Umbilical cord (tissue), 2 donors: Measurements from ENCODE around the gene RAI1. TPM values are rescaled to one million over a fixed set of nuclear protein-coding genes. Genes with fewer than 3 reads are reported as not detected.
A peak's percentile ranks its signal among the peaks of the same experiment; 100 is the strongest.
"Not testable (repeated sequence)": the region's sequence is repeated elsewhere in the genome, so short reads cannot be mapped to it uniquely, and the experiment has no call there.

Source experiments
- DNase-seq: peaks from one replicate; pipeline ENCODE4 v3.0.0-alpha.2; 2015; ENCODE audit warnings: low spot score
- total RNA-seq: library from RNA; depleted of rRNA; stranded (reverse); fragments of >200 nt; gene quantifications from one replicate; pipeline ENCODE4 v1.2.3, GENCODE V29; 2014; ENCODE audit warnings: low replicate concordance; ENCODE audit not compliant: insufficient read depth

Gene RAI1
- 6.3 TPM for total RNA-seq

DNA sequence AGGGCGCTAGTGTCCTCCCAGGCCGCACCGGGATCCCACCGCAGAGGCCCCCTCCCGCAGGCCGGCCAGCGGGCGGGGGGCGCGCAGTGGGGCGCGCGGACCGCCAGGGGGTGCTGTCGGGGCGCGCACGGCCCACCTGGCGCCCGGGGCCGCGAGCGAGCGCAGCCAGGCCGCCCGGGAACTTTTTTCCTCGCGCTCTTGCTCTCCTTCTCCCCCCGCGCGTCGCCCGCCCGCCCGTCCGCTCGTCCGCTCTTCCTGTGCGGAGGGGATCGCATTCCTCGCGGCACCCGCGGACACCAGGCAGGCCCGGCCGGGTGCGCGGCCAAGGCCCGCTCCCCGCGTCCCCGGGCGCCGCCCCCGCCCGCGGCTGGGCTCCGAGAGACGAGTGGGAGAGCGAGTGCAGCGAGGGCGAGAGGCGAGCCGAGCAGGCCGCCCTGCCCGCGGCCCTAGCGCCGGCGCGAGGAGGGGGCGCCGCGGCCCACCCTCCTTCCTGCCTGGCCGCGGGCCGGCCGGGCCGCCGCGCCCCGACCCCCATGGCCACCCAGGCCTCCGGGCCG, at the start of gene RAI1:
Gene RAI1 (plus strand): TSS at position 272 of the 557 bp plus-strand sequence. CDS start 111,491 bp downstream, outside the sequence.
- peak; percentile 90 for DNase-seq

- not testable (repeated sequence) for DNase-seq
Measured at GRCh38 chr17:17632690-17633089, 48.6 kb upstream of the RAI1 start.

- DNase-seq: no peak
Measured at GRCh38 chr17:17633310-17633709, 47.9 kb upstream of the RAI1 start.

DNA sequence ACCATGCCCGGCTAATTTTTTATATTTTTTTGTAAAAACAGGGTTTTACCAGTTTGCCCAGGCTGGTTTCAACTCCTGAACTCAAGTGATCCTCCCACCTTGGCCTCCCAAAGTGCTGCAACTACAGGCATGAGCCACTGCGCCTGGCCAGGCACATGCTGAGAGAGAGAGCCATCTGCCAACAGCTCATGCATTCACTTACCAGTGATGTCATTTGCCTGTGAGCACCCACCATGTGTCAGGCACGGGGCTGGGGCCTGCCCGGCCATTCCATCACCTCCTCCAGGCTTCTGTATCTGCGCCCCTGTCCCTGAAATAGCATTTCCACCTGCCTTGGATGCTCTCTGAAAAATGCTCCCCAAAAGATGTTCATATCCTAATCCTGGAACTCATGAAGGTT, 46.1 kb upstream of the RAI1 start:
- DNase-seq: no peak

- DNase-seq: not testable (repeated sequence)
Measured at GRCh38 chr17:17635537-17636271, 45.6 kb upstream of the RAI1 start.

- peak; percentile 70 for DNase-seq
Measured at GRCh38 chr17:17636272-17636885, 44.9 kb upstream of the RAI1 start.

- DNase-seq: no peak
Measured at GRCh38 chr17:17638467-17638866, 42.8 kb upstream of the RAI1 start.

GRCh38 chr17:17639661-17640270, 41.5 kb upstream of the RAI1 start:
- DNase-seq: not testable (repeated sequence)

DNA sequence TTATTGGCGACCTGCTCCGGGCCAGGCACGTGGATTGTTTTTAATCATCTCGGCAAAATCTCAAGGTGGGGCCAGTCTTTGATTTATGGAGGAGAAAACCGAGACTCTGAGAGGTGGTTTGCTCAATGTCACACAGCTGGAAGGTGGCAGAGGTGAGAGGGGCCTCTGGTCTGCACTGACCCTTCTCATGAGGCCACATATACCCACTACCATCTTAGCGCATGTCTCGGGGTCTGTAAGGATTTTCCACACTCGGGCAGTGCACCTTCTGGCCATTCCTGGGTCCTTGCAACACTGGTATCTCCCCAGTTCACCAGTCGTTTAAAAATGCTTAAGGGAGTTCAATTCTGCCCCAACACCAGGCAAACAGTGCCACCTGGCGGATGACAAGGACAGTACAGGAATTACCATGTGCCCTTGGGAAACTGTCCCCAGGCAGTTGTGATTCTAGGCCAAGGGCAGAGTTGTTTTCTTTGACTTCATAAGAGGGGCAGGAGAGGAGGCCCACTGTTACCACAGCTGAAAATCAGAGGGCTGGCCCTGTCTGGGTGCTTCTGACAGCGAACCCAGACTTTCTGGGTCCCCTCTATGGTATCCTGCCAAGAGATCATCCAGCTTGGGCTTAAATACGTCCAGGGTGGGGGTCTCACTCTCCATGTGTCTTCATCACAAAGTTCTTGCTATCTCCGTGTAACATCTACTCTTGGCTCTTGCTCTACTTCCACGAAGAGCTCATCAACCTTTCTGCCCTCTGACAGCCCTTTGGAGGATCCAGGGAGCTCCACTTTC, 39.4 kb upstream of the RAI1 start:
- DNase-seq: peak; percentile 82

DNA sequence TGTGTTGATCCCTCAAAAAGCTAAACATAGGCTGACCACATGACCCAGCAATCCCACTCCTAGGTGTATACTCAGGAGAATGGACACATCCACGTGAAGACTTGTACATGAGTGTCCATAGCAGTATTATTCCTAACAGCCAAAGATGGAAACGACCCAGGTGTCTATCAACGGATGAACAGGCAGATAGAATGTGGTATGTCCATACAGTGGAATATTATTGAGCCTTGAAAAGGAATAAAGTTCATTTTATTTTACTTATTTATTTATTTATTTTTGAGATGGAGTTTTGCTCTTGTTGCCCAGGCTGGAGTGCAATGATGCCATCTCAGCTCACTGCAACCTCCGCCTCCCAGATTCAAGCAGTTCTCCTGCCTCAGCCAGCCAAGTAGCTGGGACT, 36.1 kb upstream of the RAI1 start:
- DNase-seq: not testable (repeated sequence)

- peak; percentile 20 for DNase-seq
Measured at GRCh38 chr17:17645961-17646360, 35.3 kb upstream of the RAI1 start.

GRCh38 chr17:17647524-17648178, 33.6 kb upstream of the RAI1 start:
- DNase-seq: no peak

DNA sequence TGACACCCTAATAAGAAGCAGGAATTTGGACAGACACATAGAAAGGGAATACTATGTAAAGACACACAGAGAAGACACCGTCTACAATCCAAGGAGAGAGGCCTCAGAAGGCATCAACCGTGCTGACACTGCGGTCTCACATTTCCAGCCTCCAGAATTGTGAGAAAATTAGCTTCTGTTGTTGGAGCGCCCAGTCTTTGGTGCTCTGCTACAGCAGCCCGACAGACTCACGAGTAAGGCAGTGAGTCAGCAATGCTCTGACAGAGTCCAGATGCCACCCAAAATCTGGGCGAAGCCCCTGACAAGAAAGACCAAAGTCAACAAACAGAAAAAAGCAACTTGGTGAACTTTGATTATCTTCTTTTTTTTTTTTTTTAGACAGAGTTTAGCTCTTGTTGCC, 32.5 kb upstream of the RAI1 start:
- DNase-seq: peak; percentile 80

- no peak for DNase-seq
Measured at GRCh38 chr17:17650959-17651358, 30.3 kb upstream of the RAI1 start.

- no peak for DNase-seq
Measured at GRCh38 chr17:17653343-17653742, 27.9 kb upstream of the RAI1 start.

- DNase-seq: no peak
Measured at GRCh38 chr17:17659340-17659739, 21.9 kb upstream of the RAI1 start.

DNA sequence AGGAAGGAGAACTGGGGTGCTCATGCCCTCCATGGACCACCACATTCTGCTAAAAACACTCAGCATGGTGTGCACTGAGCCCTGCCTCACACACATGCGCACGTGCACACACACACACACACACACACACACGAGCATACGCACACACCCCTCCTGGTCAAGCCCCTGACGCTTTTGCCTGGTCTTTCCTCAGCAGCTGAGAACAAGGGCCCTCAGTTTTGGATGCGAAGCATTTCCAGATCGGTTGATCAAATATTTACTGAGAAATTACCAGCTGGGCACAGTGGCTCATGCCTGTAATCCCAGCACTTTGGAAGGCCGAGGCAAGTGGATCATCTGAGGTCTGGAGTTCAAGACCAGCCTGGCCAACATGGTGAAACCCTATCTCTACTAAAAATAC, 20.1 kb upstream of the RAI1 start:
- DNase-seq: no peak

- DNase-seq: no peak
Measured at GRCh38 chr17:17661834-17662385, 19.3 kb upstream of the RAI1 start.

DNA sequence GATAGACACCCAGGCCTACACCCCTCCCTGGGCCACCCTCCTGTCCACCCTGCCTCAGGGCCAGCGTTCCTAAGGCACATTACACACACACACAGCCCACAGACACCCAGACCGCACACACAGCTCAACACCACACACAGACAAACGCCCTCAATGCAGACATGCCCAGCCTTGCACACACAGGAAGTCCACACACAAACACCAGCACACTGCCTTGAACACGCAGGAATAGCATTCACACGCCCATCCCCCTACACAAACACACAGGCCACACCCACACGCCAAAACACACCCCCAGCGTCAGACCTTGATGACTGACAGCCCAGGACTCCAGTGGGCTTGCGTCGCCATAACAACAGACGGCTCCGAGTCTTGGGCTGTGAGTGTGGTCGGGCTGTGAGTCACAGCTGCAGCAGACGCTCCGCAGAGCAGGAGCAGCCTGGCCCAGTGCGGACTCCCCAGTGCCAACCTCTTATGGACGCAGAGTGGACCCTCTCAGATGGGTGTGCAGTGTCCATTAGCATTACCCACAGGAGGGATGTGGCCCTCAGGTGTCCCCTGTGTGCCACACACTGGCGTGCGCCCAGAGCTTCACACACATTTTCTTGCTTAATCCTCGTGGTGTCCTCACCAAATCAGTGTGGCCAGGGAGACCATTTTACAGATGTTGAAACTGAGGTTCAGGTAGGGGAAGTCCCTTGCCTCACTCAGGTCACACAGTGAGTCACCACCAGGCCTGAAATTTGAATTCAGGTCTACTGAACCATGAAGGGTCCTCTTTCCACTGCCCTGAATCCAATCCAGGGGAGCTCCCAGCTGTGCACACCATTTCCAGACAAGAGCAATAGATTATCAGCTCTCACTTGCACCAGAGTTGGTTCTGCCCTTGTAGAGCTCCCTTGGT, 17.8 kb upstream of the RAI1 start:
- DNase-seq: peak; percentile 85

GRCh38 chr17:17664064-17664452, 17.2 kb upstream of the RAI1 start:
- DNase-seq: no peak
